Hepatic stellate cell (primary cell): ENCODE results near the gene ICE2.

Experiments
- DNase-seq: peaks from one replicate; pipeline ENCODE4 v3.0.0; 2011; ENCODE audit warnings: low spot score

The ICE2 gene, protein sequence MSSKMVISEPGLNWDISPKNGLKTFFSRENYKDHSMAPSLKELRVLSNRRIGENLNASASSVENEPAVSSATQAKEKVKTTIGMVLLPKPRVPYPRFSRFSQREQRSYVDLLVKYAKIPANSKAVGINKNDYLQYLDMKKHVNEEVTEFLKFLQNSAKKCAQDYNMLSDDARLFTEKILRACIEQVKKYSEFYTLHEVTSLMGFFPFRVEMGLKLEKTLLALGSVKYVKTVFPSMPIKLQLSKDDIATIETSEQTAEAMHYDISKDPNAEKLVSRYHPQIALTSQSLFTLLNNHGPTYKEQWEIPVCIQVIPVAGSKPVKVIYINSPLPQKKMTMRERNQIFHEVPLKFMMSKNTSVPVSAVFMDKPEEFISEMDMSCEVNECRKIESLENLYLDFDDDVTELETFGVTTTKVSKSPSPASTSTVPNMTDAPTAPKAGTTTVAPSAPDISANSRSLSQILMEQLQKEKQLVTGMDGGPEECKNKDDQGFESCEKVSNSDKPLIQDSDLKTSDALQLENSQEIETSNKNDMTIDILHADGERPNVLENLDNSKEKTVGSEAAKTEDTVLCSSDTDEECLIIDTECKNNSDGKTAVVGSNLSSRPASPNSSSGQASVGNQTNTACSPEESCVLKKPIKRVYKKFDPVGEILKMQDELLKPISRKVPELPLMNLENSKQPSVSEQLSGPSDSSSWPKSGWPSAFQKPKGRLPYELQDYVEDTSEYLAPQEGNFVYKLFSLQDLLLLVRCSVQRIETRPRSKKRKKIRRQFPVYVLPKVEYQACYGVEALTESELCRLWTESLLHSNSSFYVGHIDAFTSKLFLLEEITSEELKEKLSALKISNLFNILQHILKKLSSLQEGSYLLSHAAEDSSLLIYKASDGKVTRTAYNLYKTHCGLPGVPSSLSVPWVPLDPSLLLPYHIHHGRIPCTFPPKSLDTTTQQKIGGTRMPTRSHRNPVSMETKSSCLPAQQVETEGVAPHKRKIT

DNA sequence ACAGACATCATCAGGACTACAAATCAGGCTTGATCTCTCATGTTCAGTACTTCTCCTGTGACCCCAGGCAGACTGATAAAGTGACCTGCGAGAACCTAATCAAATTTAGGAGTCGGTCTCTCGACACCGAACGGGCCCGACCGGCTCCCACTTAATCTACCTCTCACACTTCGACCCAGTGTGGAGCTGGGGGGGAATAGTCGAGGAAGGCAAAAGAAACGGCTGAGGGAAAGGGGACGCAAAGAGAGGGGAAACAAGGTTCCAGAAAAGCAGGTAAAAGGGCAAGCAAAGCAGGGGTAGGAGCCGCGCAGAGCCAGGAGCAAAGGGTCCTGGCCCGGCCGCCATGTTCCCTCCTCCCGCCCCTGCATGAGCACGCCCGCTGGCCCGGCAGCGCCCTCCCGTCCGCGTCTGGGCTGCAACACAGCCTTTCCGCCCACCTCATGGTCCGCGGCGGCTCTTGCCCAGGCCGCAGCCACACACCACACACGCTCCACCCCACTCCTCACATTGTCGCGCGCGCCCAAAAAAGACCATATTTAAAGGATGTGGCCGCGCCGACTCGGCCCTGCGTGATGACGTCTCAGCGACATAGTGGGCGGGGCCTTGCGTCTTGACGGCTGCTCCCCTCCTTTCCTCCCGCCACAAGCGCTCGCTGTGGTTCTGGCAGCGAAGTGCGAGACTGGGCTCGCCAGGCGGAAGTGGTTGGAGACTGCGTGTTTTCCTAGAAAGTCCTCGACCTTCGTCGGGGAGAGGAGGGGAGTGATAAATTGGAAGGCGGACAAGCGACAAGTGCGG lies at the start of gene ICE2:
Gene ICE2 (minus strand): TSS at position 577 of the 795 bp plus-strand sequence. CDS start 1,165 bp downstream, outside the sequence.
- DNase-seq = peak; percentile 80

- DNase-seq = no peak
Measured at GRCh38 chr15:60528530-60528929, 49.6 kb upstream of the ICE2 start.

DNA sequence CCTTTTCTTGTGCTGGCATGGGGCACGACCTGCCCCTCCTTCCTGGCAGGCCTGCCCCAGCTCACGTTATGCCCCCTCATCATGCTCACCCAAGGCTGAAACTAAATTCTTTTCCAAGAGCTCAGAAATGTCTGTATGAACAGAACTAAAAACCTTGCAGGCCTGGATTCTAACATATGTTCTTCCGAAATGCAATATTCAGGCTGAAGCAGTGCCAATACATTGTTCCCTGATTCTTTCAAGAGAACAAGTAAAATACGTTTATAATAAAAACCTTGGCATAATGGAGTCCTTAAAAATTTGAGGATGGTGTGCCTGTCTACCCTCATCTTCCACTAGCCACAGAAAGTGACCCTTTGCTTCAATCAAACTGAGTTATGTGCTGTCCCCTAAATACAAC lies 48.5 kb upstream of the ICE2 start:
- no peak for DNase-seq

DNA sequence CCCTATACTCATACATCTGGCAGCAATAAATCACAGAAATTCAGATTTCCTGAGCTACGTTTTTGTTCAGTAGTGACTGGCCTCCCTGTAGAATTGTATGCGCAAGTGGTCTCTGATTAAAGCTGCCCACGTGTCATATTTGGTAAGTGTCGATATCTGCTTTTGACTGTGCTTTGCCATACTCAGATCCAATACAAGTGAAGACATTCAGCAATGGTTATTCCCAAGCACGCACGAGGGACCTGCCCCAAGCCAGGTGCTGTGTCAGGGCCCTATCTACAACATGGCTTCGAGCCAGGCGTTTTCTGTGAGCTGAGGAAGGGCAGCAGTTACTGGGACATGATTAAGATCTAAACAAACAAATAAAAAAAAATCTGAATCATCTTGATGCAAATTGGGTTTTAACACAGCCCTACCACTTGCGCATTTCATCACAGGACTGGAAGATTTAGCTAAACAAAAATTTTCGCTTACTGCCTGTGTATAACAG lies 47.2 kb upstream of the ICE2 start:
- DNase-seq = no peak

- no peak for DNase-seq
Measured at GRCh38 chr15:60525341-60526039, 46.5 kb upstream of the ICE2 start.

DNA sequence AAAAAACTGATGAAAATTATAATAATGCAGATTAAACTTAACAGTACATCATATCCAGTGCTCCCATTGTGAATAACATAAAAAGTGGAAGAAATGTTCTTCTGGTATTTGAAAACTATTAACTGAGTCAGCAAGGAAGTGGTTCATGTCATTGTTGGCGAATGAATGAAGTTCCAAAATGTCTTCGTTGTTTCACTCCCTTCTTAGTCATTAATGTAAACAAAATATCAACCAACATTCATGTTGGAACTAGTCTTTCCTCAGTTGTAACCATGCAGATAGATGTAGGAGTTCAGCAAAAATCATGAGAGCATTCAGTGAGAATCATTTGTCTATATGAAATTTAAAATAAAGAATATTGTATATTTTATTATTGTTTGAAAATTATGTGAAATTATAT lies 44.1 kb upstream of the ICE2 start:
- peak; percentile 14 for DNase-seq

DNA sequence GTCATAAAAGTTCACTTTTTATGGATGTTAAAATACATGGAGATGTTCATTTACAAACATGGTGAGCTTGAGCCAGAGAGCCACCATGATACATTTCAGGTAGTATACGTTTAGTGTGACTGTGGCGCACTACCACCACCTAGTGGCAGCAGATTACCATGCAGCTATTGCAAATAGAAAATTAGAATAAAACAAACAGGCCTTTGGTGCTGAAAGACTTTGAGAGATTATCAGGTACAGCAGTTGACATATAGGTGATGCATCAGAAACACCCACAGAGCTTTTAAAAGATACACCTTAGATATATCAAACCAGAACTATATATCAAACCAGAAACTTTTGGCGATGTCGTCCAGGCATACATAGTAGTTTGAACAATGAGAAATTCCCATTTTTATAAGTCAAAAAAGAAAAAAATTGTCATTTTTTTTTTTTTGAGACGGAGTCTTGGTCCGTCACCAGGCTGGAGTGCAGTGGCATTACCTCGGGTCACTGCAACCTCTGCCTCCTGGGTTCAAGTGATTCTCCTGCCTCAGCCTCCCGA lies 42.0 kb upstream of the ICE2 start:
- peak; percentile 12 for DNase-seq

DNA sequence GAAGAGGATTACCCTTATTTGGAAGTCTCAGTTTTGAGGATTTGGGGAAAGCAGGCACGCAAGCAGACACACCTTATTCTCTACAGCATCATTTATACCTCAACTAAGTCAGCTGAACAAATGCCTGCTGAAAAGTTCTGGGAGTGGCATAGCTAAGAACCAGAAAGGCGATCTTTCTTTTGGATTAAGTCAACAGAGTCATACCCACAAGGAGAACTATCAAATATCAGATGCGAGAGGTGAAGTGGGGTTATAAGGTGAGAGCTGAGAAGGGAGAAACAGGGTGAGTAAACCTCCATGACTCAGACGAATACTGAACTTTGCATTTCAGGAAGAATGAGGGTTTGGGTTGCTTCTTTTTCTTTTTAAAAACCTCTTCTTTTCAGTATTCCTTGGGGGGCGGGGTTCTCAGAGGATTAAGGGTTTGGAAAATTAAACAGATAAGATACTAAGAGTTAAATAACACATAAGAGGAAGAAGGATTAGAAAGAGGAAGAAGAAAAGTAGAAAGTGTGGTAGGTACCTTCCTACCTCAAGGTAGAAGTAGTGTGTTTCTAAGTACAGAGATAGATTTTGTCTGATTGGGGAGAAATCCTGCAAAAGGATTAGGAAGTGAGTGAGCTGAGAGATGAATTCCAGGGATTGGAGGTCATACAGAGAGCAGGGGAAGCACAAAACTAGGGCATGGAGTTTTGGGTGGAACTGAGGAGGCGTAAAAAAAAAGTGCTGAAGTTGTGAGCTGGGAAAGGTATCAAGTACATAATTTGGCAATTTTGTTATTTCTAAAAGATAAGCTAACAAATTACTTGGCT lies 41.3 kb upstream of the ICE2 start:
- no peak for DNase-seq

DNA sequence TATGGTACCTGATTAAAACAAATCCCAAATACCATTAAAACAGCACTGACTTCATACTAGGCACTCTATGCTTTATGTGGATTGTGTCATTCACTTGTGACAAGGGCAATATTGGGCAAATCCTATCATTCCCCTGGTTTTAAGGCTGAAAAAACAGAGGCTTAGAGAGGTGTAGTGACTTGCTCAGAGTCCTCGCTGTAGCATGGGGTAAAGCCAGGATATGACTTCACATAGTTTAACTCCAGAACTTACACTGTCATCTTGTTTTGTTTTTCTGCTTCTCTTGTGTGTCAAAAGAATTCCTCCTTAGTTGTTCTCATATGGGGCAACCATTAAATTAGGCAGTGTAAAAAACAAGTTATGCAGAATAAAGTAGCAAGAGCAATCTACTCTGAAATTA lies 40.3 kb upstream of the ICE2 start:
- no peak for DNase-seq

GRCh38 chr15:60518511-60518910 lies 39.6 kb upstream of the ICE2 start:
- DNase-seq = no peak

DNA sequence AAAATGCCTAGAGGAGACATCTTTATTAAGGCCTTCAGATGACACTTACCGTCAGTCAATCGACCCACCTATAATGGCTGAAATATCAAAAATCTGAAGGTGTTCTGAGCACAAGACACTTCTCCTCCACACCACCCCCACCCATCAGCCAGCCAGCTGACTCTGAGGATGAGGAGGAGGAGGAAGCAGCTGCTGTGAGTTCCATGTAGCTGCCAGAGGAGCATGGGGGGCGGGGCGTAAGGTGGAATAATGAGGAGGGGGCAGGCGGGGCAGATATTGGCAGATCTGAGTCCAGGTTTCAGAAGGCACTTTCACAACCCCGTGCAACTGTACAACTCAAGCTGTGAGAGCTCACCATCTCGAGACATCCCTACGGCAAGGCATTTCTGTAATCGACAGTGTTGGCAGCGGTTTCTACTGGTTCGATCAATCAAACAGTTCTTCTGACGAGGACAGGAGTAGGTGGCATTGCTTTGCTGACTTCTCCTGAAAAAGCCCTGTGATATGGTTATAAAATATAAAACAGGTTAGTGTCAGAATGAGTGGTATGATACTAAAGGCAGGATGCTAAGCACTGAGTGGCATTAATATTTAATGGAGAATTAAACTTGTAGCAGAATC lies 35.4 kb upstream of the ICE2 start:
- DNase-seq = no peak

GRCh38 chr15:60513676-60514075 lies 34.7 kb upstream of the ICE2 start:
- no peak for DNase-seq

GRCh38 chr15:60512937-60513336 lies 34.0 kb upstream of the ICE2 start:
- no peak for DNase-seq

- DNase-seq = no peak
Measured at GRCh38 chr15:60511351-60512031, 32.5 kb upstream of the ICE2 start.

DNA sequence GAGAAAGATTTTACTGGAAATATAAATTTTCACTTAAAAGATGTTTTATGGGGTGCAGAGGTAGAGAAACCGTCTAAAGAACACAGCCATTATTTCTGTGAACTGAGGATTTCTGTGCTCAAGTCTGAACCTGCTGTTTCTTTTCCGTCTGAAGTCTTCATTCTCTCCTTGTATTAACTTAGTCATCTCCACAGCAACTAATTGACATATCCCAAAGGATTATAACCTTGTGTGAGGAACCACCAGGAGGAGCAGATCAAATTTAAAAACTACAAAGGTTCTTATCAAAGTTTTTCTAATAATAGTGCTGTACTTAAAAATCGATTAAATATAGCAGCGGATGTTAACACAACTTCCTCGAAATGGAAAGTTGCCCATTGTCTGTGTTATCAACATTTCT lies 31.1 kb upstream of the ICE2 start:
- DNase-seq = no peak

DNA sequence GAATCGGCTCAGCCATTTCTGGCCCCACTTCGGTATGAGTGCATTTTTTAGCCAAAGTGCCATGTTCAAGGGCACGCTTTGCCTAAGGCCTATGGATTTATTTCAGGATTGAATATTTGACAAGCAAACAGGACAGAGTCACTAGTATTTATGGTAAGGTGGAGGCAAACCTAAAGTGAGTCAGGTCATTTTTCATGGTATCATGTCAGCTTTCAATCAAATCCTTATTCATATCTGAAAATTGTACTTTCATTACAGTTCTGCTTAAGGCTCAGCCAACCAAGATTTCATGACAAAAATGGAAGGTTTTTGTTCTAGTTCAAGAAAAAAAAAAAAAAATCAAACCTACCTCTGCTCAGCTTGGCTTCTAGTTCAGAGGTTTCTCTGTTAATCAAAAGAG lies 30.5 kb upstream of the ICE2 start:
- no peak for DNase-seq

- no peak for DNase-seq
Measured at GRCh38 chr15:60508442-60508841, 29.5 kb upstream of the ICE2 start.

DNA sequence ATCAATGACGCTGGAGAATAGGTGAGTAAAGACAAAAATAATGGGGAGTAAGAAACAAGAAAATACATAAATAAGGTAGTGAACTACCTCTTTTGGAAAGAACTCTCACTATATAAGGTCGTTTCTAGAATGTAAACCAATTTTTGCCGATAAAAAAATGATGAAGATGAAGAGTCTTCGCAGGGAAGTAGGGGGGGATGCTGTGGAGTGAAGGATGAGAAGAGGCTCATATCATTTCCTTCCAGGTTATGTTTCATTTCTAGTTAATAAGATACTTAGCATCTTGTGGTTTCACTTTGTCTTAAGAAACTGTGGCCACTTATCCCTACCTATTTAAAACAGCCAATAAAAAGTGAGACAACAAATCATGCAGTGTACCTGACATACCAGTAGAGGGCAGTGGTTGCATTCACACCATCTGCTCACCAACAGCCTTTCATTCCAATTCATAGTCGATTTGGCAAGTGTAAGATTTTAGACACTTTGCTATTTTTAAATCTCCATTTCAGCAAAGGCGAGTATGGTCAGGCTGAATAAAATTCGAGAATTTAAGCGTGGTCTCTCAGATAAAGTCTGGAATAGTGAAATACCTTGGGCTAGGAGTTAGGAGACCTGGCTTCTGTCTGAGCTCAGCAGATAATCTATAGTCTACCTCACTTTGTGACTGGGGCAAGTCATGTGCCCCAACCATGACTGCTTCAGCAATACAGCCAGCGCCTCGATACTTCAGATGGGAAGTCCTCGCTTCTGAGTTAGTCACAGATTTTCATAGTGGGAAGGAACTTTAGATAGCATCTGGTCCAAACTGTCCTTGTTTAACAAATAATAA lies 28.9 kb upstream of the ICE2 start:
- DNase-seq = peak; percentile 45
